ENCODE data around the gene ZNF740.

DNA sequence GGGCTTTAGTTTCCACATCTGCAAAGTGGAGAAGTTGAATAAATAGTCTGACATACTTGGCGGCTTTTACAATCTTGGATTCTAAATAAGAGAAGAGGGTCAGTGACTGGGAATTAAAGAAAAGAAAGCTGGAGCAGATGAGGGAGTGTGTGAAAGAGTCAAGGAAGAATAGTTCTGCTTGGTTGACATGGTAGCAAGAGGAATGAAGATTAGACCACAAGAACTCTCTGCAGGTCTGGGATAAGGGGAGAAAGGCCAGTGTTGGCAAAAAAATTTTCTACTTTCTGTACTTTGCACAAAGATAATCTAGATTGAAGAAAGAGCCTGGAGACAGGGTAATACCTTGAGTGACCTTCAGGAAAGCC, 20.6 kb downstream of the ZNF740 start:
- TF ChIP-seq CTCF (IDR thresholded peaks at IDR 0.05; ENCODE audit: poor library complexity) (no peak), EZH2 (IDR thresholded peaks at IDR 0.05; ENCODE audit: borderline replicate concordance) (no peak)

Measured in hepatocyte (in vitro differentiated cells).